ENCODE data around the gene HTR4.

The HTR4 gene

DNA sequence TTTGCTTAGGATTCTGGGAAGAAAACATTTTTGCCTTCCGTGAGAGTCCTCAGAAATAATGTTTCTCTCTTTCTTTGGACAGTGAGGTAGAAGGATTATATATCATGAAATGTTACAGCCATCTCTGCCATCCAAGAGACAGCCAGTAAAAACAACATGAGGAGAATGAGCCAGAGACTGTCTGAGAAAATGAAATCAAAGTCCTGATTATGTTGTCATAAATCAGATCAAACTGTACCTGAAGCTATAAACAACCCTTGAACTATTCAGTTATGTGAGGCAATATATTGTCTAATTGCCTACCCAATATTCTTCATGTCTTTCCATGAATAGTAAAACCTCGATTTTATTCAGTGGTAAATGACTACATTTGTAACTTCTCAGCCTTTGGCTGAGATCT is 9.2 kb upstream of the HTR4 start:
- no peak for DNase-seq (ENCODE audit: low spot score)

DNA sequence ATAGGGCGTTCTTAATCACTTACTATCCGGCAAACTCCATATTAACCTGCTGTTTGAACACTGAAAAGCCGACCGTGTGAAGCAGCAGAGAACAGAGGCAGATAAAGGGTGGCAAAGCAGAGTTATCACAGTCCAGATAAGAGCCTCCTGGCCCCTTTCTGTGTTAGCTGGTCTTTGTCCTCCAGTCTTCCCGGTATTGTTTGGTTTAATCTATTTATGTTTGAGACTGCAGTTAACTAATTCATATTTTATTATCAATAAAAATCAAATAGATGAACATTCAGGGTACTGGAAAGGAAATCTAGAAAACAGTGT is 6.0 kb upstream of the HTR4 start:
- DNase-seq (ENCODE audit: low spot score): no peak

DNA sequence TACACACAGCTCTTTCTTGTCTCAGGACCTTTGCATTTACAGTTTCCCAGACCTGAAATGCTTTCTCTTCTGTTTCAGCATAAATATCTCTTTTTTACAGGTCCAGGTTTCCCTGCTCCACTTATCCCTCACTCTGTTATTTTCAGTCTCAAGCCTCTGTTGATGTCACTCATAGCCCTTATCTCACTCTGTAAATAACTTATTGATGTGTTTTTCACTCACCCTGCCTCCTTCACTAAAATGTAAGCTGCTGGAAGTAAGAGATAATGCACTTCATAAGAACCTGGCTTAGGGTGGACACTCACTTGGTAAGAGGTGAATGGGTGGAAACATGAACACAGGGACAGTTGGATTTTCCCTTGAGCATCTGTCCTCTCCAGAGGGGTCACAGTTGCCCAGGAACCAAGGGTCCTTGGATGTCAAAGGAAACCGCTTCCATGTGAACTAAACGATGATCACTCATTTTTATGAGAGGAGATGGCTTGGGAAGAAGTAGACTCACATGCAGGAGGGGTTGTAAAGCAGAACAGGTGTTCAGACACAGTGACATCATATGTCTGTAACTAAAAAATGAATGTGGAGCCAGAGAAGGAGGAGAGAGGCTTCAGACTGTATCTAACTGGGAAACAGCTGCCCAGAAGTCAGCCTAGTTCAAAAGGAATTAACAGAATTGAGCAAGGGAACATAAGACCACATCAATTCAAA is 5.5 kb upstream of the HTR4 start:
- no peak for DNase-seq (ENCODE audit: low spot score)

DNA sequence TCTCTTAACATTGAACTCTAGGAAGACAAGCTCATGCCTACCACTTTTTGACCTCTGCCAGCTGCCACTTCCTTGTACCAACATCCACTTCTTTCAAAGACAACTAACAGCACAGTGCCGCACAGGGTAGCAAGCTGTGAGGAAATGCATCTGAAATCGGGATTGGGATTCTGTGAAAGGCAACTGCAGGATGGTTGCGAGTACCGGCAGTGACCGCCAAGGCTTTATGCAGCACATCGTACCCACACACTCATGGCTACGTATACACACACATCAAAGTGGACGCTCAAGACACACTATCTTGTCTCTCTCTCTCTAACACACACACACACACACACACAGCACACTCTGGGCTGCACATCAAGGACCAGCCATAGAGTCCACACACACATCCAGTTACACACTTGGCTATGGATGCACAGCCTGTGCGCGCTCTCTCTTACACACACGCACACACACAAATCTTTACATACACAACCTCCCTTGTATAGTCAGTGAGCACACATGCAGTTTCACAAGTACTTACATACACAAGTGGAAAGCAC is 964 bp downstream of the HTR4 start:
- DNase-seq (ENCODE audit: low spot score): no peak

DNA sequence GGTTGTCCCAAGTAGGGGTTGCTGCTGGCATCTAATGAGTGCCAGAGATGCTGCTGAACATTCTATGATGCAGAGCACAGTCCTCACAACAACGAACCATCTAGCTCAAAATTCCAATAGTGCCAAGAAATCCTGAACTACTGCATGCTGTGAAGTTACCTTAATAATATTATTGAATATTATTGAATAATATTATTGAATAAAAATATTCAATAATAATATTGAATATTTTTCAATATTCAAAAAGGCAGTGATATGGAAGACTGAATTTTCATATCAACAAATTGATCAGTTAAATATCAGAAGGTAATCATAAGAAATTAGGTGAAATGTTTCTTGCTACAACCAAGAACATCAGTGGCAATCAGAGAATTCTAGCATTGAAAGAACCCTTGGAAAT is 2.8 kb downstream of the HTR4 start:
- no peak for DNase-seq (ENCODE audit: low spot score)

DNA sequence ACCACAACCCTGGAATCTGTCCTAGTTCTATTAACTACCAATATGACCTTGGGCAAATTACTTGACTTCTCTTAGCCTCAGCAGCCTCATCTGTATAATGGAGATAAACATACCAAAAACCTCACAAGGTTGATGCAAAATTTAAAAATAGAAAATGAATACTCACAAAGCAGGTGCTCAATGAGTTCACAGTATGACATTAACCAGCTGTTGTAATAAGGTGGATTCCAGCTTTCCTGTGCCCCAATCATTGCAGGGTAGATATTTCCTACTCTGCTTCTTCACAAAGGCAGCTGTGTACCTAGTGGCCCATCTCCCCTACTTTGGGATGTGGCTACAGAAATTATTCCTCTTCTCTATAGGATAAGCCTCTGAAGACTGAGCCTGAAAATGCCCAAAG is 8.8 kb downstream of the HTR4 start:
- DNase-seq (ENCODE audit: low spot score): no peak

DNA sequence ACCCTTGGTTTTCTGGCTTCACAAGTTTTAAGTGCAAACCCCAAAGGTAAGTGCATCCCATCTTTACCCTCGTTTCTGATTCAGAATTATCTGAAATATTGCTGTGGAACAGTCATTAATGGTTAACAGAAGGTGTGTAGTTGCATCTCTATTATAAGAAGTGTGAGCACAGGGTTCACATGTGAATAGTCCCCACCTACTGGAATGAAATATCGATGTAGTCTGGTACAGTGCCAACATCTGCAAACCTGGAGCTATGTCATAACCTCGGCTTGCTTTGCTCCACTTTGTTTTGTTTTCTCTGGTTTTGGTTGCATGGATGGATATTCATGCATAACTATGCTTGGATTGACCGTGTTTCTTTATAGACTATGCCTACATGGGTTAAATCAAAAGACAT is 12.6 kb downstream of the HTR4 start:
- no peak for DNase-seq (ENCODE audit: low spot score)

DNA sequence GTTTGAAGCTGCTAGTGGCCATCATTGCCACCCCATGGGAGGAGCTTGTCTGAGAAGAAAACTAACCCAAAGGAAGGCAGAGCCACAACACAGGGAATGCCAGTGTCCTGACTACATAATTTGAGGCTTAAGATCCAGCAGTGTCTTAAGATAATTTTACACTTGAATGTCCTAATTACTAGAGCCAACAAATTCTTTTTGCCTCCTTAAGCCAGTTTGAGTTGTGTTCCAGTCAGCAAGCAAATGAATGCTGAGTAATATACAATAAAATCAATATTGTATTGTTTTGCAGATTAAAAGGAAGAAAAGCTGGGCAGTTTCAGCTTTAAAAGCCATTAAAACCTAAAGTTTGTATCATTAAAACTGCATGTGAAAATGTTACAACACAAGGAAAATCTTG is 13.9 kb downstream of the HTR4 start:
- DNase-seq (ENCODE audit: low spot score): no peak

DNA sequence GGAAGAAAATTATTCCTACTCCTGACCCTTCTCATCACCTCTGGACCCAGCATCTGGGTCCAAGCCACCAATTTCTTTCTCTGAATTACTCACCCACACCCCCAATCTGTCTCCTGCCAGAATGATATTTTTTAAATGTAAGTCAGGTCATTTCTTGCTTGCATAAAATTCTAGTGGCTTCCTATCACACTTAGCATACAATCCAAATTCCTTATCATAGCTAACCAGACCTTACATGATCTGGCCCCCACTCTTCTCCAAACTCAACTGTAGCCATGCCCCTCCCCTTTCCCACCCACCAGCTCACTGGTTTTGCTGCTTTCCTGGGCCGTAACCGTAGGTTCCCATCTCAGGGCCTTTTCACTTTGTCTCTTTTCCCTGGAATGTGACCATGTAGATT is 15.2 kb downstream of the HTR4 start:
- no peak for DNase-seq (ENCODE audit: low spot score)

DNA sequence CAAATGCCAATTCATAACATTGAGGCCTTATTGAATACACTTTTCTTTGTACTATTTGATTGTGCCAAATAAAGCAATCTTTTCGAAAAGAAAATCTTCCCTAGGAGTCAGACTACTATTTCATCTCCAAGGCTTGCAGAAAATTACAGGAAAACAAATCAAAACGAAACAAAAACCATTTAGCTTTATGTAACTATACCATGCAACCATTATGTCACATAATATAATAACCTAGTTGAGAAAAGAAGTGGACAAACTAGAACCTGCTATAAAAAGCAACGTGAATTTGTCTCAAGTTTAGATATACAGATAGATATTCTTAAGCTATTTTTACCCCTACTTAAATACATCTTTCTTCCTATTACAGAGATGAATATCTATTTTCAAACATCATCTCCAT is 18.0 kb downstream of the HTR4 start:
- DNase-seq (ENCODE audit: low spot score): no peak

DNA sequence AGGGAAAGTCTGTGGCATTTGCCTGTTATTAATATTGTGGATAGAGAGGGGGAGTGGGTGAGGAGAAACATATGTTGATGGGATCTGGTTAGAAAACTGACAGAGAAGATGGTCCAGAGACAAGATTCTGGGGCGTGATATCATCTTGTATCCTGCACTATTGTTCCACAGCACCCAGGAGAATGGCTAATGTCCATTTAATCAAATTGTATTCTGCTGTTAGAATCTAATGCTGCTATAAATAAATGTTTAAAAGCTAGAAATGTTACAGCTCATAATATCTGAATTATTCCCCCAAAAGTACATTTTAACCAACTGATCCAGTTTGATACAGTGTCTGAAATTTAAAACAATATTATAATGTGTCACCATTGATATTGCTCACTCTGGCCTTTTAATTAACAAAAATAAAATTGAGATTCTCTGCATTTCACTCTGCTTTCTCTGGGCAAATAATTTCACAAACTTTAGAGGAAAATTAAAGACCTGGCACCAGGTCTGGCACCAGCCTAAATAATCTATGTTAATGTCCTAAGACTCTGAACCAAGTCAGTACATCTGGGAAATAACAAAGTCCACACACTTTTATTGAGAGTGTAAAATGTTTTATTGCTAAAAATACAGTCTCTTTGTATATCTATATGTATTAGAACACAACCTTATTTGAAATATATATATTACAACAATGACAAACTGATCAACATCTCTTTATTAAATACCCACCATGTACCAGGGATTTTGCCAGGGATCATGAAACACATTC is 18.8 kb downstream of the HTR4 start:
- no peak for DNase-seq (ENCODE audit: low spot score)

DNA sequence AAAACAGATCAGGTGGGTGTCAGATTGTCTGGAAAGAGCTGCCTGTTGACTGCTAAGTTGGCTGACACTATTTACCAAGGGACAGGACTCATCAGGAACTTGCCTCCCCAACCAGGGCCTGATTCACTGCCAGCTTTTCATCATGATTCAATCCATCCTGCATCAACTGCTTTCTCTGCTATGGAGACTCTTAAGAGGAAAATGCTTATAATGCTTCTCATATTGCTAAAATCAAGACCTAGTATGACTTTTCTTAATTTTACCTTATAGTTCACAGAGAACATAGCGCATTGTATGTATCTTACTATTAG is 21.3 kb downstream of the HTR4 start:
- no peak for DNase-seq (ENCODE audit: low spot score)

DNA sequence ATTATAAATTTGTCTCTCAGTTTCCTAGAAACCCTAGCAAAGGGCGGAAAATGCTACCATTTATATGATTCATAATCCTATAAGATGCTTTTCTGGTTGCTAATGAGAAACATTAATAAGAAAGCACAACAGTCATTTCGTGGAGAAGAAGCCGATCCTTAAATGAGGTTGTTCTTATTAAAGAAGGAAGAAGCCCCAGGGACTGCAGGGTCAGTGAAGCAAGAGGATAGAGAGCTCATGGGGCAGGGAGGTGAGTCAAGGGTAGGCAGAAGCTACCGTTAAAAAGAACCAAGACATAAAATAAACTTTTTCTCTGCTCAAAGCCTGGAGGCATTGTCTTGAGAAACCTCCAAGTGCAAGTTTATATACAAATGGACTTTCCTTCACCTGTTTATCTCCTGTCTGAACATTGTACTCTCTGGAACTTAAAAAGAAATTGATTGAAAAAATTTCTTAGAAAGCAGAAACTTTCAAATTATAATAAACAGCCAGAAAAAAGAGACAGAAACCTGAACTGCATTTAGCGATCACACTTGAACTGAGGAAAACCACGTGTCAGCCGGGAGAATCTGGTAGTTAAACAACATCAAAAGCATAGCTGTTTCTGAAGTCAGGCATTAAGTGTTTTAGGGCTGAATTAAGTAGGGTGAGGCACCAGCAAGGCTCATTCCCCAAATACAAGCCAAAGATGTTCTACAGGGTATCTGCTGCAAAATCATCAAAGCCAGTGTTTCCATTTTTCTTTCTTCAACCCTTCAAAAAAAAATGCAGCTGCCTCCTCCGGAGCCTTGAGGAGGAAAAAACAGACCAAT is 21.9 kb downstream of the HTR4 start:
- DNase-seq (ENCODE audit: low spot score): no peak

DNA sequence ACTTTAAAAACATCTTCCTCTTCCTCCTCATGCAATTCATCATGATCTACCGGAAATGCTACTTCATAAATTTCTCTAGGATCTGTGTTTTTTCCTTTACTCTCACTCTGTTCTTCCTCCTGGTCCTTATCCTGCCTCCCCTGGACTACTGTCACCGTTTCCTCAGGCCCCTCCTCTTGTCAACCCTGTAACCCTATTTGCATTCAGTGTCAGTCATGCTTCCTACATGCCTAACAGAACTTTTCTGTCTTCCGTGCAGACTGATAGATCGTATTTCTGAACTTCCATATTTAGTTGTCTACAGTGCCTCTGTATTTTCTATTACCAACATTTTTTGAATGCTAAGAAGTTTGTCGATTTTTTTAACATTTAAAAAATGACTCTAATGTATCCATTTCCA is 27.3 kb downstream of the HTR4 start:
- DNase-seq (ENCODE audit: low spot score): no peak

DNA sequence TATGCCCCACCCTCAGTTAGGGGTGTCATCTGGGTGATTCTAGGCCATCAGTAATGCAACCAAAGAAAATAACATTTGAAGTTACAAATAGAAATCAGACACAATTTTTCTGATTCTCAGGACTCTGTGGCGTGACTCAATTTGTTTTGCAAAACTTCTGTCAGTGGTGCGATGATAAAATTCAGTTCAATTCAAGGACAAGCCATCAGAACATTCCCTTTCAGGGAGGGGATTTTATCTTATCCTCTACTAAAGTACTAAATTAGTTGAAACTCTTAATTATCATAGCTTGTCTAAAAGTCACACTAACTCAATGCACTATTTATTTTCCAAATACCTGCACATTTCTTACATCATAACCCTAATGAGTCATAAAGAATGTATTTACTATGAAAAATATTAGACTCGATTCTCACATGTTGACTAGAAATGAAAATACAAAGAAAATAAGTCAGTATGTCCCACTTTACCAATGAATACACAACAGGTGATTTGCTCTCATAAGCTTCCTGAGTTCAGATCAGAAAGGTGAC is 28.2 kb downstream of the HTR4 start:
- DNase-seq (ENCODE audit: low spot score): no peak

DNA sequence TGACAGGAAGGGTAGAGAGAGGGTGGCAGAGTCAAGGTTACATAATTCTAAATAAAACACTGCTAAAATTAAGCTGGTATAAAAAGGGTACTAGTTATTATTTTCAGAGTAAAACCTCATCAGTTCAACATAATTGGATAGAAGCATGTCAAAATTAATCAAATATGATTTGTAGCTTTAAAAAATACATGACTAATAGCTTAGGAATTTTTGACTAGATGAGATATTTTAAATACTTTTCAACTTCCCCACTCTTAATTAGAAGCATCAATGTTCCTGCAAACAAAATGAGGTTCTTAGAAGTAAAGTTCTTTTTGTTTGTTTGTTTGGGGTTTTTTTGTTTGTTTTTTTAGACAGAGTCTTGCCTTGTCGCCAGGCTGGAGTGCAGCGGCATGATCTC is 29.1 kb downstream of the HTR4 start:
- DNase-seq (ENCODE audit: low spot score): no peak

DNA sequence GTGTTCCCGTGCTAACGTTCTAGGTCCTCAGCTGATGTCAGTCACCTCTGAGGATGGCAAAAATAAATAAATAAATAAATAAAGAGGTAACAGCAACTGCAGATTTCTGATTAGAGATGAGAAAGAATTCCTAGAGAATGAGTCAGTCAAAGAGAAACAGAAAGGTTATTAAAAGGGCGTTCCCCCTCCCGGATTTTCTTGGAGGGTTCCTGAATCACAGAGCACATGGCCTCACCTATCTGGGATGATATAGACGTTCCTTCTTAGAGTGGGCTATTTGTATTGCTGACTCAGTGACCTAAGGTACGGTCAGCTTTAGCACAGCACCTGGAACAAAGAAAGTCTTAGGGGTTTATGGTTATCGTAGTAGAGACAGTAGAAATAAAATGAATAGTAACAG is 30.6 kb downstream of the HTR4 start:
- DNase-seq (ENCODE audit: low spot score): no peak

DNA sequence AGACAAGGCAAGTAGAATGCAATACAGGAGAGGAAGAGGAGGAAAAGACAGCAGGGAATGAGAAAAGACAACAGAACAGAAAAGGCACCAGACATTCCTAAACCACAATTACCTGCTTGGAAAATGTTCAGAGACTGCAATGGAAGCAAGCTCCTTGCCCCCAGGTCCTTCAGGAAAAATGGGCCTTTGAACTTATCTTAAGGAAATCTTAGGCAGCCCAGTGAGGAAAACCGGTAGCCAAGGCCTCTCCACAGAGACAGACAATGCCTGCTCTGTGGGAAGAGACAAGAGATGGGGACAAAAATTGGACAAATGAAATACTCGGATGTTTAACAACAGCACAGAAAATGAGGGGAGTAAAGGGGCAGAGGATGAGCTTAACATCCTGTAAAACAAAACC is 31.2 kb downstream of the HTR4 start:
- DNase-seq (ENCODE audit: low spot score): no peak

DNA sequence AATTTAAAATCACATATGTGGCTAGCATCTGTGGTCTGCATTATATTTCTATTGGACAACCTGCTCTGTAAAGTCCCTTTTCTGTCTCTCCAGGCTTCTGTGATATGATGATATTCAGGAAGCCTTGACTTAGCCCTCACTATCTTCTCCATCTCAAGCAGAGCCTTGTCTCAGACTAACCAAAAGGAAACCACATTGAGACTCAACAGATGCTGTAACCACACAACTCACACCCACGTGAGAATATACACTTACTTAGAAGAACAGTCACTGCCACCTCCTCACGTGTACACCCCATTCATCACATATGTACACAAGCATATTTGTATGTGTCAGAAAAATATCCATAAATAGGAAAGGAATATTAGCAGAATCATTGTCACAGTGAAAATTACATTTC is 33.6 kb downstream of the HTR4 start:
- peak; percentile 74 for DNase-seq (ENCODE audit: low spot score)

DNA sequence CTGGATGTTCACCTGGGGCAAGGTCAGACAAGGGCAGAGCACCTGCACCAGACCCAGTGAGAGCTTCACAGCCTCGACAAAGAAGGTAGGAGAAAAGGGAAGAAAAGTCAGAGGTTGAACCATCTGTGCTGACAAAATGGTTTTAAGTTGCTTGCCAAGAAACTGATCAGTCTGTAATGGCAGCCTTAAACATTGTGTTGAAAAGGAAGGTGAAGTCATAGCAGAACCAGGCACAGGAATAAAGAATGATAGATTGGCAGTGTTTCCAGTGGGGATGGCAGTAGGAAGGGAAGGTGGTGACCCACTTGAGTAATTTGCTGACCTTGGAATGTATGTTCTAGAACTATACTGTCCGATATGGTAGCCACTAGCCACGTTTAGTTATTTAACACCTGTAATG is 34.2 kb downstream of the HTR4 start:
- no peak for DNase-seq (ENCODE audit: low spot score)

DNA sequence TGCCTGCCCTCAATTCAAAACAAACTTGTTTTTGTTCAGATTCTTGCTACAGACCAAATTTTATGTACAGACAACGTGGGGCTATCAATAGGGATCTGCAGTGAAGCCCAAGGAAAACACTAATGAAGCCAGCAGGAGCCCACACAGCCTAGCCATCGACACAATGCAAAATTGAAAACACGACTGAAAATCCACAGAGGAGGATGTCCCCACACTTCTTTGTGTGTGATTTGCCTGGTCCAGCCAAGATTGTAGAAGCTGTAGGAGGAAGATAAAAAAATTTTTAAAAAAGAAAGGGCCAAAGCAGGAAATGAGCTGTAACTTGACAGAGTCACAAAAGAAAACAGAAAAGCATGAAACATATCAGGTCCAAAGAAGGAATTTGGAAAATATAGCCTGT is 34.8 kb downstream of the HTR4 start:
- DNase-seq (ENCODE audit: low spot score): no peak

DNA sequence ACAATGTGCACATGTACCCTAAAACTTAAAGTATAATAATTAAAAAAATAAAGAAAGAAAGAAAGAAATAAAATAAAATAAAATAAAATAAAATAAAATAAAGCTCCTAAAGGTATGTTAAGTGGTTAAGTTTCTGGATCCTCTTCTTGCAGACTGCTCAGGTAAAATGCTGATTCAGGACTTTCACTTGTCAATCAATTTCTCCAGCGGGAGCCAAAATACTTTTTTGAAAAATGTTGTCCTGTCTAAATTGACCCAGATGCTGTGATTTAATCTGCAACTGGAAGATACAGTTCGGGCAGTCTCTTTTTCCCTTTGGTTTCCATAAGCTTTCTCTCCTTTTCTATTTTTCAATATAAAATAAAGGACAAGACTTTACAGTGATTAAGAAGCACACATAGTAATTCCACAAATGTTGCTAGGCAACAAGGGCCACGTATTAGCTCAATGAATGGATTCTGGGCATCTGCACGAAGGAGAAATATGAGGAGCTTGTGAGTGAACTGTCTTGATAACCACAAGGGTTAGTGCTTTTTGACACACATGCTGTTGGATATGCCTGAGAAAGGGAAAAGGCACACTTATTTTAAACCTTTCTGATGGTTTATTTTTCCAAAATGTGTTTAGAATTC is 38.6 kb downstream of the HTR4 start:
- no peak for DNase-seq (ENCODE audit: low spot score)

DNA sequence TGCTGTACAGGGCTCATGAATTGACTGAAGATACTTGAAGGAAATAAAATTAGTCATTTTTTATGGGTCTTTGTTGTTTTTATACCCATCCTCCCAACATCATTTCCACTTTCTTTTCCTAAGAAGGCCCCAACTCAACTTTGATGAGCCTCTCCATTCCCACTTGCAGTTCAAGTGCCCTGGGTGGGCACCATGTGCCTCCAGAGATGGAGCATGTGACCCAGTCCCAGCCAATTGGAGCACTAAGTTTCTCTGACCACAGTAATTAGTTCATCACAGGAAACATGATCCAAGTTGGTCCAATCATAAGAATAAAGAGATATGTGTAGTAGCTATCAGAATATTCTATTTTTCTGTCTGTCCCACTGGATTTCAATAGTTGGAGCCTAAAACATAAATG is 46.9 kb downstream of the HTR4 start:
- DNase-seq (ENCODE audit: low spot score): no peak

All from activated CD4-positive, alpha-beta T cell treated with anti-CD3 and anti-CD28 coated beads, Interleukin-2, Interleukin-4, amounts not matched to agents 100 ng/mL and 50 ng/mL, durations not matched to agents 16 hours and 8 hours (primary cell).